ENCODE results near the gene XPA.

The XPA gene

DNA sequence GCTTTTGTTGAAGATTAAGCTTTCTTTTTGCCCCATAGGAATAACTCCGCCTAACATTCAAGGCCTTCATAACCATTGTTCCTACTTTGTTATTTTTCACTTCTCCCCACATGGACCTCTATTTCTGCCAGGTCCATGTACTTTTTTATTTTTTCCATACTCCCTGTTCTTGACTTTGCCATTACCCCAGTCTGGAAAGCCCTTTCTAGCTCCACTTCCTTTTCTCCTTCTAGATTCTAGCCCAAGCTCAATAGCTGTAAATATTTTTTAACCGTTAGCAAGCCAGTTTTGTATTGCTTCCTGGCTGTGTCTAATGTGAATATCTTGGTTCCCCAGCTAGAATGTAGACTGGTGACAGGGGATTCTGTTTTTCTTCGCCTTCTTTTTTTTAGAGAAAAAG lies 37.4 kb downstream of the XPA start:
- DNase-seq, result no peak

DNA sequence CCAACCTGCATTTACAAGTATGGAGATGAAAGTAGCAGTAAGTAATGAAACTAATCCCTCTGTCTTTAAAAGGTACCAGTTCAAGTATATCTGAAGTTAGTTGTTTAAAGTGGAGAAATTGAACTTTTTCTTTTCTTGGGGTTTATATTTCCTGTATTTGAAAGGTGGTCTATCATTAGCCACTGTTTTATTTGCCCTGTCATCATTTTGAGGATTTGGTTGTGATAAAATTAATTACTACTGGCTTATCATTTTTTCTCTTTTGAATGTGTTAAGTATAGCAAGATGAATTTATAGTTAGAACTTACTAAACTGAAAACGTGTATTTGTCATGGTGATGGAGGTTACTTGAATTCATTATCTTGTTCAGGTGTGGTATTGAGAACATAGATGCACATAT lies 38.4 kb downstream of the XPA start:
- DNase-seq, result no peak

DNA sequence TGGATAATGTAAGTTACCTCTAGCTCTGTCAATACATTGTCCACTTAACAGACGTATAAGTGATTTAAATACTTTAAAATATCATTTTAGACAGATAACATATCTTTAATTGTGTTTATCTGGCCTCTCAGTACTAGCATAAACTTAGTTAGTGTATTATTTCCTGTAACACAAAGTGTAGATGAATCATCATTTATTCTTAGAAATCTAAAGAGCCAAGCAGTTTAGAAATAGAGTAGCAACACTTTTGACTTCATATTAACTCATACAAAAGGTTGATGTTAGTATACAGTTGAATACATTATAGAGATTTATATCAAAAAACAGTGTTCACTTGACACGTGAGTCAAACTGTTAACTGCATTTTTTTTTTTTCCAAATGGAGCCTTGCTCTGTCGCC lies 45.5 kb downstream of the XPA start:
- no peak for DNase-seq

DNA sequence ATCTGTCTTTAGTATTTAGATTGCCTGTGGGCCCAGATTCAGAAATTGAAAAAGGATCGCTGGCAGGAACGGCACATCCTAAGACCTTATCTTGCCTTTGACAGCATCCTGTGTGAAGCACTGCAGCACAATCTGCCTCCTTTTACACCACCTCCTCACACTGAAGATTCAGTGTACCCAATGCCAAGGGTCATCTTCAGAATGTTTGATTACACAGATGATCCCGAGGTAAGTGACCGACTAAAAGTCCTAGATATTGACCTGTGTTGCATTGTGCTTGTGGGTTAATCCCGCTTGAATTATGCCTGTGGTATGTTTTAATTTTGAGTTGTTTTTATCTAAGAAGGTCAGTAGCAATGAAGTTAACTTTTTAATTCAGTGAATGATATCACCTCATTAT lies 49.1 kb downstream of the XPA start:
- no peak for DNase-seq

DNA sequence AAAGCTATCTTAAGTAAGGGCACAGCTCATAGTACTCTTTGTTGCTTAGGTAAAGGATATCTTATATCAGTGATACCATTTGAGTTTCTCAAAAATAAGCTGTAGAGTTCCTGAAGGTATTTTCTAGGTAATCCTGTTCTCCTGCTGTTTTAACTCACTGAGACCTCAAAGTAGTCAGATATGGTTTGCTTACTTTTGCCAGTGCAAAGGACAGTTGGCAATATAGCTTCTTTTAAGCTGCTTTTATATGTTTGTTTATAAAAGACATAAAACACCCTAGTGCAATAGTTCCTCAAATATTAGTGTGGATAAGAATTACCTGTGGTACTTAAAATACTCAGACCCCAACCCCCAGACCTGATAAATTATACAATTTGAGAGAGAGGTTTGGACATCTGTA lies 51.4 kb downstream of the XPA start:
- no peak for DNase-seq

DNA sequence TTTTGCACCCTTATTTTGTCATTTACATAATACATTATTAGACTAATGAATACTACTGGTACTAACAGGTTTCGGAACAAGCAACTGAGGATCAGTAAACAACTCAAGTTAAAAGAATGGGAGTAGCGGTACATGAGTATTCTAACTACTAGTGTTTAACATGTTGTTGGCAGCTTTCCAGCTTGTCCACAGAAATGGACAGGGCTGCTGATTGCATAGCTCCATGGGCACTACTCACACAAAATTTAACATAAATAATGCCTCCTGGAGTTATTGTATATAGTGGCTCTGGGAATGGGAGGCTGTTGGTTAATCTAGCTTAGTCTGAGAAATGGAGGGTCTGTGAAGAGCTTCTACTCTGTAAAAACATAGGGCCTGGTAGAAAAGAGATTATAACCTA lies 56.8 kb downstream of the XPA start:
- DNase-seq, result peak in 1 of 56 donors; percentile 6

DNA sequence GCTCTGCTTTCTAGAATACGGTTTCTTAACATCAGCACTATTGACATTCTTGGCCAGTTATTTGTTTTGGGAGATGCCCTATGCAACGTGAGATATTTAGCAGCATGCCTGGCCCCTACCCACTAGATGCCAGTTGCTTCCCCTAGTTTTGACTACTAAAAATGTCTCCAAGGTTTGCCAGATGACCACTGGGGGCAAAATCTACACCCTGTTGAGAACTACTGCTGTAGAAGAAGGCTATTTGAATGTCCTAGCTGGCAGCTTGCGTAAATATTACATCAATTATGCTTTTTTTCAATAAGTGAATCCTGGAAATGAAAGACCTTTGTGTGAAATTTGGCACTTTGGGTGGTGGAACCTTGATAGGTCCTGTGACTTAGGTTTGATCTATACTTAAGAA lies 58.5 kb downstream of the XPA start:
- DNase-seq, result no peak

DNA sequence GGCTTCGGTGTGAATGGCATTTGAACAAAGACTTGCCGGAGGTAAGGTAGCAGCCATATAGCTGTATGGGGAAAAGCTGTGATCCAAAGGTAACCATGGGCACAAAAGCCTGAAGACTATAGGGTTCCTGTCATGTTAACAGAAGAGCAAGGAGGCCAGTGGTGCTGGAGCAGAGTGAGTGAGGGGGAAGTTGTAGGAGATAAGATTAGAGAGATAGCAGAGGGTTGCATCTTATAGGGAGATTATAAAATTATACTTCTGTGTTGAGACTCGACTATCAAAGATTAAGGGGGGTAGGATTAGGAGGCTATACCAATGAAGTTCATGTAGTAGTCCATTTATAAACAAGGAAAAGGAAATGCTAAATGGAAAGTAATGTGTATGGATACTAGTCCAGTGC lies 60.2 kb downstream of the XPA start:
- no peak for DNase-seq

DNA sequence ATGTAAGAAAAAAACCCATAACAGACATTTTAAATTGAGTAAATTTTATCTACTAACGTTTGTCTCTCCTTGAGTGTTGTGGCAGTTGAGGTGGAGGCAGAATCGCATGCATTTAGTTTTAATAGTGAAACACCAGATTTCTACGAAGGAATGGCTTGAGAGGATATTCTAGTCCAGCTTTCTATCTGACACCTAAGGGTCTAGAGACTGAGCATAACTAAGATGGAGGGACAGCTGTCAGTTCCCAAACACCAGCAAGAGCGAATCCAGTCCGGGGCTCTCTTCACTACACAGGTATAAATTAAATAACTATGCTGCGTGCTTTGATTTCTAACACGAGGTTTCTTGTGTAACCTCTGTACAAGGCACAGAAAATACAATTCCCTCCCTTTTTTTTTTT lies 62.1 kb downstream of the XPA start:
- no peak for DNase-seq

DNA sequence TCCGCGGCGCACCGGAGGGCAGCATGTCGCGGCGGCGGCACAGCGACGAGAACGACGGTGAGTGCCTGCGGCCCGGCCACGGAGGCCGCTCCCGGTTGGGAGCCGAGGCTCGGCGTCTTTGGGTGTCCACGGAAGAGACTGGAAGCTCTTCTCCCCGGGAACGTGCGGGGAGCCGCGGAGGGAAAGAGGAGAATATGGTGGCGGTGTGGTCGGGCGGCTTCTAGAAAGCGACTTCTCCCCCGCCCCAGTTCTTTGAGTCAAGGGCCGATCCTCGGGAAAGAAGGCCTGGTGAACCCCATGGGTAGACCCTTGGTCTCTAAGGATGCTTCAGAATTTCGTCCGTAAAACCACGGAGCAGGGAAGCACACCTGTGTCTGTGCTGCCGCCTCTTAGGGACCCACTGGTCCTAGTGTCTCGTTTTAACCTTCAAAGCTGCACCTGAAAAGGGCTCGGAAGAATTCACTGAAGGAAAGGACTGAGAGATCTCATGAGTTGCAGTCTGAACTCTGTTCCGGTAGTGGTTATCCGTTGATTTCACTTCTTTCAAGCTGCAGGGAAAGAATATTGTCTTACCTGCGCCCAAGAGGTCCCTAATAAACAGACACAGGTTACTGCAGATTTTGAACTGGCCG lies 63.2 kb downstream of the XPA start:
- peak in 1 of 56 donors; percentile 46 for DNase-seq

DNA sequence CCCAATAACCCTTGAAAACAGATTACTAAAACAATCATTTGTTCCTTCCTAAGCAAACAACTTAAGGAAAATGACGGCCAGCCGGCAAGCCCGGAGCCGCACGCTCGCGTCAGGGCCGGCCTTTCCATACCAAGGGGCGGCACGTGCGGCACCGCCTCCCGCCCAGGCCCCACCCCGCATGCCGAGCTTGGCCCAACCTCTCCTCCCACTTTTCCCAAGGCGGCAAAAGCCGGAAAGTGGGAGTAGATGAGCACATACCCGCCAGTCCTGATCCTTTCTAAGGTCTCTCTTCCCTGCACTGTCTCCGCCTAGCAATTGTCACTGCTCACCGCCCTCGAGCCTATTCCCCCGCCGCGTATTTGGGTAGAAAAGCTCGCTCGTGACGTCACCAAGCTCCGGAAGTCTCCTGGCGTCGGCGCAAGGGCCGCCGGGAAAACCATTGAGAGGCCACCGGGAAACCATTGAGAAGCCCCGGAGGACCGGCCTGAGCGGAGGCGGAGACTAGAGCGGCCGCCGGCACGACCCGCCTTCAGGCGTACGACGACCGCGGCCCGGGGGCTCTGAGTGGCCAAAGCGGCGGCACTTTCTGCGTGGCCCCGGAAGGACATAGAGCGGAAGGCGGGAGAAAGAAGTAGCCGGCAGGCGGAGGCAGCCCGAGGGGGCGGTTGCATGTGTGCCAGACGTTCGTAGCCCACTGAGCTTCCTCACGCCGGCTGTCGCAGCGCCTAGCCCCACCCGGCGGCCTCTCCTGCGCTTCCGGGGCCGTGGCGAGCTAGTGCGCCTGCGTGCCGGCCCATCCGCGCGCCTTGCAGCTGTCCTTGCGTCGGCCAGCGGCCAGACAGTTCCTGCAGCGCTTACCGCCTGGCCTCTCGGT lies 63.9 kb downstream of the XPA start, which contains the start of the genes NCBP1 and TSTD2:
NCBP1 (plus strand) TSS at position 837 of the 874 bp plus-strand sequence. CDS start 61 bp downstream, outside the sequence.
TSTD2 (minus strand) TSS at position 384 of the 874 bp plus-strand sequence. CDS start 5,806 bp downstream, outside the sequence.
- peak; percentile 73 to 100 (median 97) for DNase-seq

DNA sequence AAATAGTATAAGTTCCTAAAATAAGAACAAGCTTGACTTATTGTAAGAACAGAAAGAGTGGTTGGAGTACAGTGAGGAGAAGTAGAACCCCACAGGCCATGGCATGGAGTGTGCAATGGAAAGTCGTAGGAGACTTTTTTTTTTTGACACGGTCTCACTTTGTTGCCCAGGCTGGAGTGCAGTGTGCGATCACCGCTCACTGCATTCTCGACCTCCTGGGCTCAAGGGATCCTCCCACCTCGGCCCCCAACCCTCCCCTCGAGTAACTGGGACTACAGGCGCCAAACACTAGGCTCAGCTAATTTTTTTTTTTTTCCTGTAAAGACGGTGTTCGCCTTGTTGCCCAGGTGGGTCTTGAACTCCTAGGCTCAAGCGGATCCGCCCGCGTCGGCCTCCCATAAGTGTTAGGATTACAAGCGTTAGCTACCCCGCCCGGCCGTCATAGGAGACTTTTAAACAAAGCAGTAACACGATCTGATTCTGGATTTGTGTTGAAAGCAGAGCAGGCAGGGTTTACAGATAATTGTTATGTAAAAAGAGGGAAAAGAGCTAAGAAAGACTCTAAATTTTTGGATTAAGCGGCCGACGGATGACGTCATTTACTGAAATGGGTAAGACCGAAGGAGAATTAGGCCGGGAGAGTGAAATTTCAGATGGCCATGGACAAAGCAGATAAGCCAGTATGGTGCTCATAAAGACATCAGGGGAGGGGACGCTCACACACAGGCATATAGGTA lies 64.7 kb downstream of the XPA start:
- DNase-seq, result peak in 16 of 56 donors; percentile 5 to 60 (median 31)

DNA sequence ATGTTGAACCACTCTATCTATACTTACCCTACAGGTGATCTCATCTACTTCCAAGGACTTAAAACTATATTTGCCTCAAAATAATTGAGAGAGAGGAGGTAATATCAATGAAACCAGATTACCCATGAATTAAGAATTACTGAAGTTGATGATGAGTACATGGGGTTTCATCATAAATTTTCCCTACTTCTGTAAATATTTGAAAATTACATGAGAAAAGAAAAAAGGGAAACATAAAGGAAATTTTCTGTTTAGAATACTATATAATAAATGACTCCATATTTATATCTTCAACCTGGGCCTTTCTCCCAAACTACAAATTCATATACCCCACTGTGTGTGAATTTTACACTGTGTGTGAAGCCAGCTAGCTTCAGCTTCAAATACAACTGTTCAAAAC lies 66.5 kb downstream of the XPA start:
- DNase-seq, result no peak

DNA sequence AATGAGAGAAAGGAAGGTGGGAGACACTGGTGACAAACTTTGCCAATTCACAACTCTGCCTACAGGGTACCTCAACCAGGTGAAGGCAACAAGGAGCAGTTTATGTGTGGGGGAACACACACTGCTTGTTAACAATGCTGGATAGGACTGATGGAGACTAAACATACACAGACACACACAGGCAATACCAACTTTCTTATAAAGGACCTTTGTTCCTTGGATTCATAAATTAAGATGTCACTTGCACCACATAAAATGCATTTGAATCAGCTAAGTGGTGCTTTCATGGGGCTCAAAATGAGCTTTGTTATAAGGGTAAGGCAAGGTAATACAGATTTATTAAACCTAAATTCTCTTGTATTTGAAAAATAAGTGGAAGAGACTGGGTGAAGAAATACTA lies 68.0 kb downstream of the XPA start:
- no peak for DNase-seq

DNA sequence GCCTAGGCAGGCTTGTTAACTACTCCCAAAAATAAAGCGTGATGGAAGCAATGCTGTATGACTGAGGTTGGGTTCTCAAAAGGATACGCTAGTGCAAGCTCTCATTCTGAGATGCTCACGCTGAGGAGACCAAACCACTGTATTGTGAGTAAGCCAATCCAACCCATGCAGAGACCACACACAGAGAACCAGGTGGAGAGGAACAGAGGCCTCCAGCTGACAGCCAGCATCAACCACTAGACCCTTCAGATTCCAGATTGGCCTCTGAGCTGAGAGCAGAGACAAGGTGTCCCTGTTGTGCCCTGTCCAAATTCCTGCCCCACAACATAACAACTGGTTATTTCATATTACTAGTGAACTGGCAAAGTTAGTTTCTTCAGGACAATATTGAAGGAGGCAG lies 68.5 kb downstream of the XPA start:
- no peak for DNase-seq

DNA sequence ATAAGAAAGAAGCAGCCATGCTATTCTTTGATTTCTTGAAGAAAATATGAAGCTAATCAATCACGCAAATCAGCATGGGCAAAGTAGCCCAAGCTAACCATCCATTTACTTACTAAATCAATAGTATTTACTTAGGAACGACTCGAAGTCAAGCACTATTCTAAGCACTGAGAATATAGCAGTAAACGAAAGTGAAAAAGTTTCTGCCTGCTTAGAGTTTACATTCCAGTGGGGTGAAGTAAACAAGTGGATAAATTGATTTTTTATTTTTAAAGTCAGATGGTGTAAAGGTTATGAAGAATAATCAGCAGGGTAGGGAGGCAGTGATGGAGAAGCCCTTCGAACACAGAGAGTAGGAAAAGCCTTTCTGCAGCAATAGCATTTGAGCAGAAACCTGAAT lies 69.5 kb downstream of the XPA start:
- DNase-seq, result no peak

DNA sequence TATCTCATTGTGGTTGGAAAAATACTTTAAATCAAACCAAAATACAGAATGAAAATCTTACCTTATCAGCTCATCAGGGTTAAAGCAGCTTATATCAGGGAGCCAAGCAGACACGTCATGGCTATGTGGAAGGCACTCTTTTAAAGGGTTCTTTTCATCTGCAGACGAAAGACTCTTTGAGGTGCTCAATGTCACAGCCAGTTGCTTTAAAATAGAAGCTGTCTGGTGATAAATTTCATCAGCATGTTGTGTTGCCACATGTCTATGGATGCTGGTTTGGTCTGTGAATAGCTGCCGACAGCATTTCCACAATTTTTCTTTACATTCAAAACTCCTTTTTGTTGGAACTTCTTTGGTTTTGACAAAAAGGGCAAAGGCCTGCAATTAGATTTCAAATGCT lies 71.5 kb downstream of the XPA start:
- DNase-seq, result no peak

Measured in amygdala (tissue), 56 donors.